NCI-H460 (cell line): ENCODE results near the gene TRIM61. TPM values are rescaled to one million over a fixed set of nuclear protein-coding genes. Genes with fewer than 3 reads are reported as not detected.

Experiments
- DNase-seq: peaks from one replicate; pipeline ENCODE4 v3.0.0-alpha.2; 2016; ENCODE audit warnings: low read depth; ENCODE audit errors: extremely low read depth
- small RNA-seq, 2 experiments: library from RNA; depleted of rRNA; stranded (forward); fragments of <200 nt; gene quantifications; one replicate each; pipeline ENCODE3, GENCODE V24; 2014
- total RNA-seq: library from RNA; depleted of rRNA; stranded (reverse); fragments of >200 nt; shearing (Covaris generic); gene quantifications from 2 replicates; pipeline ENCODE4 v1.2.3, GENCODE V29; 2014; rRNA removed

Gene TRIM61
- total RNA-seq, 1 experiment from 2014 or later: not detected

DNA sequence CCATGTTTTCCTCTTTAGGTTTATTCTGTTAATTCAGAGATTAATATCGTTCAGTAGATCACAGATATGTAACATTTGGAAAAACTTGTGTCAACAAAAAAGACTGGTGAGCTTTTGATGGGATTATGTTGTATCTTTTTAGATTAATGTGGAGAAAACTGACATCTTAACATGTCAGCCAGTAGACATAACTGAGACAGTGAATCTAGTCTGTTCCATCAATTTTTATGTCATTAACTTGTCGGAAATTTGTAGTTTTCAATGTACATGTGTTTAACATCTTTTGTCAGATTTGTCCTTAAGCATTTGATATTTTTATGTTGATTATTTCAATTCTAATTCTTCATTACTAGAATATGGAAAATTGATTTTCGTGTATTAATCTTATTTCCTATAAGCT, 58.5 kb downstream of the TRIM61 start:
- DNase-seq: no peak

Small RNAs within 50 kb of the gene (small RNA-seq; reads per million reads assigned to genes)
- 0 reads per million in 2 experiments for gene AC106872.12

Other genes with a start within 250 kb of the TRIM61 start
- 0.10 TPM in 1 of 2 replicates, not detected in the other for gene SMIM31, start 223.5 kb downstream of the TRIM61 start, total RNA-seq
- not detected in 2 replicates for gene APELA, start 100.5 kb downstream of the TRIM61 start, total RNA-seq
- not detected in 2 replicates for gene TRIM60, start 54.3 kb upstream of the TRIM61 start, total RNA-seq
- not detected in 2 replicates for gene TRIM75, start 76.2 kb upstream of the TRIM61 start, total RNA-seq
- 15.3 and 17.4 TPM in 2 replicates for gene TMEM192, start 135.2 kb upstream of the TRIM61 start, total RNA-seq
- 10.2 and 14.4 TPM in 2 replicates for gene KLHL2, start 229.9 kb upstream of the TRIM61 start, total RNA-seq